GM23338 (cell line): ENCODE results near the gene MTA2.

Experiments
- CREB1 ChIP-seq: fragments of 250-450 bp; sonication (Bioruptor Pico); IDR thresholded peaks from 2 replicates; pipeline ENCODE4 v1.5.0; 2020; ENCODE audit warnings: low read depth, mild to moderate bottlenecking, moderate library complexity
- CTCF ChIP-seq, 2 experiments: fragments of 200-600 bp in 1 of 2; sonication (generic) in 1 of 2; conservative IDR thresholded peaks; 2 replicates each; pipeline versions ENCODE4 v1.5.1 to v1.6.1; 2016 to 2017; ENCODE audit warnings: antibody characterized with exemption in 2 of 2, low read depth in 2 of 2, mild to moderate bottlenecking in 2 of 2, moderate library complexity in 1 of 2
- EZH2 ChIP-seq: fragments of 200-600 bp; sonication (generic); IDR thresholded peaks from one replicate; pipeline ENCODE4 v1.8.0; 2017; ENCODE audit warnings: antibody characterized with exemption, mild to moderate bottlenecking, low read depth; ENCODE audit not compliant: unreplicated experiment
- EZH2phosphoT487 ChIP-seq: fragments of 200-600 bp; sonication (generic); IDR thresholded peaks from one replicate; pipeline ENCODE4 v1.8.1; 2018; ENCODE audit warnings: antibody characterized with exemption; ENCODE audit not compliant: unreplicated experiment
- JUNB ChIP-seq: IDR thresholded peaks from one replicate; pipeline ENCODE4 v1.6.1; 2016; ENCODE audit warnings: antibody characterized with exemption; ENCODE audit not compliant: unreplicated experiment
- NANOG ChIP-seq: IDR thresholded peaks from 2 replicates; pipeline ENCODE4 v1.6.1; 2016; ENCODE audit warnings: antibody characterized with exemption, borderline replicate concordance
- POLR2AphosphoS5 ChIP-seq: IDR thresholded peaks from 2 replicates; pipeline ENCODE4 v1.6.1; 2016; ENCODE audit warnings: antibody characterized with exemption, low read depth
- STAT1 ChIP-seq: IDR thresholded peaks from one replicate; pipeline ENCODE4 v1.6.1; 2016; ENCODE audit warnings: antibody characterized with exemption; ENCODE audit not compliant: unreplicated experiment
- TF ChIP-seq, protein P1 (sequence below): IDR thresholded peaks from one replicate; pipeline ENCODE4 v1.6.1; 2018; ENCODE audit warnings: antibody characterized with exemption; ENCODE audit not compliant: unreplicated experiment

DNA sequence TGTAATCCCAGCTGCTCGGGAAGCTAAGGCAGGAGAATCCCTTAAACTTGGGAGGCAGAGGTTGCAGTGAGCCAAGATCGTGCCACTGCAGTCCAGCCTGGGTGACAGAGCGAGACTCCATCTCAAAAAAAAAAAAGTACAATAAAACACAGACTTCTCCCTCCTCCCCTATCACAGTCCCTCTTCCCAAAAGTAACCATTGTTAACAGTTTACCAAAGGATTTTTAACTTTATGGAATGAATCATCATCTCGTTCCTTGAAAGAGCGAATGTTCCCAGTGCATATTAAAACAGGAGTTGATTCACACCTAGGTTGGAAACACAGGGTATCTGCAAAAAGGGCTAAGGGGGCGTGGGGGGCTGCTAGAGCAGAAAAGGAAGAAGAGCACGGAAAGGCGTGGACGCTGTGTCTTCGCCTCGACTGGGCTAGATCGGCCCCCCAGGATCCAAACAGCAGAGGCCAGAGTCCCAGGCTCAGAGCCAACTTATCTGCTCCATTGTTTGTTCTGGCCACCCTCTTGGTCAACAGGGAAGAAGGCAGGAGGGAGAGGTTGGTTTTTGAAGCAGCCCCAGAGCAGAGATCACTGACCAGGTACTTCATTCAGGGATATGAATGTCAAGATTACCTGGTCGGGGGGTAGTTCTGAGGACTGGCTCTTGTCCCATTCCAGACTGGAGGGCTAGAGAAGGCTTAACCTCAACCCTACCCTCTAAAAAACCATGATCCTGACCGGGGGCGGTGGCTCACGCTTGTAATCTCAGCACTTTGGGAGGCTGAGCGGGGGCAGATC, 52.9 kb downstream of the MTA2 start:
- TF ChIP-seq NANOG (no peak), CTCF (conservative IDR thresholded peaks at IDR 0.05; ENCODE audit: low read depth in 2 of 2) (no peak), POLR2AphosphoS5 (no peak), EZH2phosphoT487 (no peak), CREB1 (CRISPR knock-in tag) (no peak), EZH2 (no peak), STAT1 (no peak), JUNB (no peak)
- TF ChIP-seq, protein P1, sequence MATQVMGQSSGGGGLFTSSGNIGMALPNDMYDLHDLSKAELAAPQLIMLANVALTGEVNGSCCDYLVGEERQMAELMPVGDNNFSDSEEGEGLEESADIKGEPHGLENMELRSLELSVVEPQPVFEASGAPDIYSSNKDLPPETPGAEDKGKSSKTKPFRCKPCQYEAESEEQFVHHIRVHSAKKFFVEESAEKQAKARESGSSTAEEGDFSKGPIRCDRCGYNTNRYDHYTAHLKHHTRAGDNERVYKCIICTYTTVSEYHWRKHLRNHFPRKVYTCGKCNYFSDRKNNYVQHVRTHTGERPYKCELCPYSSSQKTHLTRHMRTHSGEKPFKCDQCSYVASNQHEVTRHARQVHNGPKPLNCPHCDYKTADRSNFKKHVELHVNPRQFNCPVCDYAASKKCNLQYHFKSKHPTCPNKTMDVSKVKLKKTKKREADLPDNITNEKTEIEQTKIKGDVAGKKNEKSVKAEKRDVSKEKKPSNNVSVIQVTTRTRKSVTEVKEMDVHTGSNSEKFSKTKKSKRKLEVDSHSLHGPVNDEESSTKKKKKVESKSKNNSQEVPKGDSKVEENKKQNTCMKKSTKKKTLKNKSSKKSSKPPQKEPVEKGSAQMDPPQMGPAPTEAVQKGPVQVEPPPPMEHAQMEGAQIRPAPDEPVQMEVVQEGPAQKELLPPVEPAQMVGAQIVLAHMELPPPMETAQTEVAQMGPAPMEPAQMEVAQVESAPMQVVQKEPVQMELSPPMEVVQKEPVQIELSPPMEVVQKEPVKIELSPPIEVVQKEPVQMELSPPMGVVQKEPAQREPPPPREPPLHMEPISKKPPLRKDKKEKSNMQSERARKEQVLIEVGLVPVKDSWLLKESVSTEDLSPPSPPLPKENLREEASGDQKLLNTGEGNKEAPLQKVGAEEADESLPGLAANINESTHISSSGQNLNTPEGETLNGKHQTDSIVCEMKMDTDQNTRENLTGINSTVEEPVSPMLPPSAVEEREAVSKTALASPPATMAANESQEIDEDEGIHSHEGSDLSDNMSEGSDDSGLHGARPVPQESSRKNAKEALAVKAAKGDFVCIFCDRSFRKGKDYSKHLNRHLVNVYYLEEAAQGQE = no peak
